OCI-LY7 (cell line): ENCODE measurements around the gene ZFYVE9. TPM values are rescaled to one million over a fixed set of nuclear protein-coding genes. Genes with fewer than 3 reads are reported as not detected.

Experiments
- BruUV-seq: library from RNA; stranded (reverse); fragments of 400-500 nt; replicated peaks from 2 replicates; lab custom pipeline; 2021; lab: Mats Ljungman, UMichigan
- CTCF ChIA-PET: fragments of 300-600 bp; sonication (Branson Sonifier 250); formaldehyde crosslinking; loops from one replicate; lab custom pipeline; 2022; ENCODE audit warnings: antibody characterized with exemption; ENCODE audit not compliant: unreplicated experiment; lab: Charles Lee
- POLR2A ChIA-PET: fragments of 300-600 bp; sonication (Branson Sonifier 250); formaldehyde crosslinking; loops from one replicate; lab custom pipeline; 2022; ENCODE audit warnings: antibody characterized with exemption; lab: Charles Lee
- DNase-seq: peaks from one replicate; pipeline ENCODE4 v3.0.0-alpha.2; 2015; ENCODE audit warnings: low spot score
- H2AFZ ChIP-seq: fragments of 200-600 bp; sonication (generic), shearing (Covaris generic); 2 replicates; pipeline ENCODE4 v1.6.1; 2014; ENCODE audit warnings: mild to moderate bottlenecking, antibody characterized with exemption, low read length, moderate library complexity
- H3K27ac ChIP-seq: fragments of 200-600 bp; sonication (generic); 2 replicates; pipeline ENCODE4 v1.5.1; 2014; ENCODE audit warnings: mixed run types, low read depth, mild to moderate bottlenecking, moderate library complexity, low read length, inconsistent platforms; ENCODE audit not compliant: poor library complexity, severe bottlenecking
- H3K36me3 ChIP-seq: fragments of 200-600 bp; sonication (generic); 2 replicates; pipeline ENCODE4 v1.6.1; 2014; ENCODE audit warnings: mild to moderate bottlenecking, antibody characterized with exemption, low read length, moderate library complexity, mixed read lengths; ENCODE audit not compliant: insufficient read depth
- H3K4me1 ChIP-seq: fragments of 200-600 bp; sonication (generic); 2 replicates; pipeline ENCODE4 v1.5.1; 2014; ENCODE audit warnings: mild to moderate bottlenecking, low read length; ENCODE audit not compliant: insufficient read depth, poor library complexity, severe bottlenecking
- H3K4me2 ChIP-seq: fragments of 200-600 bp; sonication (generic); 2 replicates; pipeline ENCODE4 v1.6.1; 2014; ENCODE audit warnings: mild to moderate bottlenecking, low read length
- H3K4me3 ChIP-seq: fragments of 200-600 bp; sonication (generic); 2 replicates; pipeline ENCODE4 v1.5.1; 2014; ENCODE audit warnings: mild to moderate bottlenecking, low read depth, low read length; ENCODE audit not compliant: poor library complexity, severe bottlenecking
- H3K79me2 ChIP-seq: fragments of 200-600 bp; sonication (generic); 2 replicates; pipeline ENCODE4 v1.6.1; 2016; ENCODE audit warnings: low read depth, mild to moderate bottlenecking, low read length, moderate library complexity, mixed read lengths; ENCODE audit not compliant: insufficient read depth
- H3K9me2 ChIP-seq: fragments of 200-600 bp; sonication (generic); 2 replicates; pipeline ENCODE4 v1.6.1; 2016; ENCODE audit warnings: mild to moderate bottlenecking, low read length, mixed read lengths; ENCODE audit not compliant: insufficient read depth
- H3K9me3 ChIP-seq: fragments of 200-600 bp; sonication (generic); 2 replicates; pipeline ENCODE4 v1.6.1; 2014; ENCODE audit warnings: mild to moderate bottlenecking, mixed run types, low read length, mixed read lengths
- H4K20me1 ChIP-seq: fragments of 200-600 bp; sonication (generic); 2 replicates; pipeline ENCODE4 v1.6.1; 2014; ENCODE audit warnings: mild to moderate bottlenecking, antibody characterized with exemption, low read length, moderate library complexity, mixed read lengths; ENCODE audit not compliant: insufficient read depth
- CTCF ChIP-seq: fragments of 200-600 bp; sonication (generic); conservative IDR thresholded peaks from 2 replicates; pipeline ENCODE4 v1.5.1; 2014; ENCODE audit warnings: mild to moderate bottlenecking, antibody characterized with exemption, low read length, moderate library complexity, mixed read lengths
- EZH2phosphoT487 ChIP-seq: fragments of 200-600 bp; sonication (generic); IDR thresholded peaks from 2 replicates; pipeline ENCODE4 v1.6.1; 2018; ENCODE audit warnings: low read depth, borderline replicate concordance, mild to moderate bottlenecking, mixed run types, antibody characterized with exemption, low read length, moderate library complexity, mixed read lengths
- intact Hi-C: fragments of 100-400 bp; cut with micrococcal nuclease; formaldehyde crosslinking; loops from one replicate; pipeline ENCODE4 v1.10.0; 2022; ENCODE audit not compliant: unreplicated experiment
- total RNA-seq, 2 experiments: library from RNA; depleted of rRNA in 1 of 2; stranded (reverse); fragments of >200 nt in 1 of 2; shearing (Covaris generic) in 1 of 2; gene quantifications; 2 replicates each; pipeline ENCODE4 v1.2.3, GENCODE V29; 2014 to 2022

Gene ZFYVE9
- total RNA-seq, 2 experiments from 2014 or later = 3.7 to 5.6 TPM

GRCh38 chr1:52358851-52359497, 217.1 kb downstream of the ZFYVE9 start:
- Histone ChIP-seq H3K4me3 (no peak overlapping the region), H3K9me3 (no peaks in the 10 kb centered on the region), H4K20me1 (no peaks in the 10 kb centered on the region), H3K36me3 (peaks cover 96% of the 10 kb centered on the region), H3K79me2 (no peaks in the 10 kb centered on the region), H2AFZ (no peak overlapping the region), H3K4me1 (no peaks in the 10 kb centered on the region), H3K4me2 (no peak overlapping the region), H3K9me2 (no peaks in the 10 kb centered on the region), H3K27ac (no peak overlapping the region)
- BruUV-seq = no TSS peak
- ChIA-PET POLR2A (no interaction called here), CTCF (no interaction called here)
- intact Hi-C loops = no loop called here
- no peak for DNase-seq
- no peak for TF ChIP-seq CTCF
- no peak for TF ChIP-seq EZH2phosphoT487

- H3K36me3 ChIP-seq = peaks cover 91% of the 10 kb centered on the region
- CTCF ChIA-PET = no interaction called here
- no TSS peak for BruUV-seq
- no peaks in the 10 kb centered on the region for H3K9me3 ChIP-seq
- H4K20me1 ChIP-seq = no peaks in the 10 kb centered on the region
- no peak overlapping the region for H3K4me2 ChIP-seq
- POLR2A ChIA-PET = no interaction called here
- H3K79me2 ChIP-seq = peaks cover 6% of the 10 kb centered on the region
- no peak overlapping the region for H3K4me3 ChIP-seq
- no peak for DNase-seq
- H2AFZ ChIP-seq = no peak overlapping the region
- H3K27ac ChIP-seq = no peak overlapping the region
- H3K9me2 ChIP-seq = no peaks in the 10 kb centered on the region
- TF ChIP-seq EZH2phosphoT487 (no peak), CTCF (peak; percentile 29; the same call in 1 of the 2 replicates)
- peaks cover 7% of the 10 kb centered on the region for H3K4me1 ChIP-seq
- intact Hi-C loops = no loop called here
These were observed 218.0 kb downstream of the ZFYVE9 start for GRCh38 chr1:52359676-52360594.
